ENCODE measurements around the gene FXYD3.

The FXYD3 gene

GRCh38 chr19:35107545-35107944 is 8.1 kb upstream of the FXYD3 start:
- no peak for FAIRE-seq

DNA sequence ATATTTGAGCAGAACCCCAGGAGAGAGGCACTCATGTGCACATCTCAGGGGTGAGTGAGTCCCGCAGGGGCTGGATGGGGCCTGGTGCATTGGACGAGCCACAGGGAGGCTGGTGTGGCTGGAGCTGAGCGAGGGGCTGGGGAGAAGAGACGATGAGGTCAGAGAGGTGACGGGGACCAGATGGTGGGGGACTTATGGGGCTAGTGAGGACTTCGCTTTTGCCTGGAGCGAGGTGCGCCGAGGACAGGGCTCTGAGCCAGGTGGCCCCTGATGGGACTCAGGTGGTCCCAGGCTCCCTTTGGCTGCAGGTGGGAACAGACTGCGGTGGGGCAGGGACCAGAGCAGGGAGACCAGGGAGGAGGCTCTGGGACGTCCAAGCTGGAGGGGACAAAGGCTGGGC is 6.9 kb upstream of the FXYD3 start:
- no peak for FAIRE-seq

DNA sequence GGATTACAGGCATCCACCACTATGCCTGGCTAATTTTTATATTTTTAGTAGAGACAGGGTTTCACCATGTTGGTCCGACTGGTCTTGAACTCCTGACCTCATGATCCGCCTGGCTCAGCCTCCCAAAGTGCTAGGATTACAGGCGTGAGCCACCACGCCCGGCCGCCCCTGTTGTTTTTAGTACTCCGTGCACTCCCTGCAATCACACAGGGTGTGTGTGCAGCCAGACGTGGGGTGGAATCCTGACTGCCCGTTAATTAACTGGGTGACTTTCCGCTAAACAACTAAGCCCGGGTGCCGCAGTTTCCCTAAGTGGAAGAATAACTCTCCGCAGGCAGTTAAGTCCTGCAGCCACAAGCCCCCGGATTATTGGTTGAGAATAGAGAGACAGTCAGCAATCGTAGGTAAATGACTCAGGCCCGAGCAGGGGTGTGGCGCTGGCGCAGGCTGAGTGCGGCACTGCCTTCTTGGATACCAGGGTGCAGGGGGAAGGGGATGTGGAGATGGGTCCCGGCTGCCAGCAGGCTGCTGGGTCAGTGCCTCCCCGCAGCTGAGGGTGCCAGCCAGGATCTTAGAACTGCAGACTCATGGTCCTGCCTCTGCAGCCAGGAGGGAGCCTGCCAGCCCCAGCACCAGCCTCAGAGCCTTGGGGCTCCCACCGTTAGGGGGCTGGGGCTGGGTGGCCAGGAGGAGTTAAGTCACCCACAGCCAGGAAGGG is 6.1 kb upstream of the FXYD3 start:
- FAIRE-seq = no peak

DNA sequence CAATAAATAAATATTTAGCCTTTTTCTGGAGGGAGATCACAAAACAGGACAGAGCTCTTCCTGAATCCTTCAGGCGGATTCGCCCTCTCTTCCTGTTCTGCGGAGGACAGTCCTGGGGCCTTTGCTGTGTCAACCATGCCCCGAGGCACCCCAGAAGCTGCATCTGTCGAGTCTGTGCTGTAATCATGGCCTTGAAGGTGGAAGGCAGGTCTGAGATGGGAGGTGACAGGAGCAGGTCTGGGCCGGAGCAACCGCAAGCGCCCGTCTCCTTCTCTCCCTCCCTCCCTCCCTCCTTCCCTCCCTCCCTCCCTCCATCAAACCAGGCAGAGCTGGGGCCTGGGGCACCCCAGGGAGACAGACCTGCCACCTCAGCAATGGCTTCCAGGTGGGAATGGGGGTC is 4.6 kb upstream of the FXYD3 start:
- FAIRE-seq = no peak

GRCh38 chr19:35112995-35113688 is 2.5 kb upstream of the FXYD3 start:
- no peak for FAIRE-seq

- FAIRE-seq = no peak
These were observed 1.1 kb upstream of the FXYD3 start for GRCh38 chr19:35114353-35115176.

GRCh38 chr19:35116072-35116801 is 614 bp downstream of the FXYD3 start:
- FAIRE-seq = no peak

GRCh38 chr19:35117116-35117515 is 1.5 kb downstream of the FXYD3 start:
- FAIRE-seq = no peak

GRCh38 chr19:35117799-35118198 is 2.2 kb downstream of the FXYD3 start:
- FAIRE-seq = no peak

DNA sequence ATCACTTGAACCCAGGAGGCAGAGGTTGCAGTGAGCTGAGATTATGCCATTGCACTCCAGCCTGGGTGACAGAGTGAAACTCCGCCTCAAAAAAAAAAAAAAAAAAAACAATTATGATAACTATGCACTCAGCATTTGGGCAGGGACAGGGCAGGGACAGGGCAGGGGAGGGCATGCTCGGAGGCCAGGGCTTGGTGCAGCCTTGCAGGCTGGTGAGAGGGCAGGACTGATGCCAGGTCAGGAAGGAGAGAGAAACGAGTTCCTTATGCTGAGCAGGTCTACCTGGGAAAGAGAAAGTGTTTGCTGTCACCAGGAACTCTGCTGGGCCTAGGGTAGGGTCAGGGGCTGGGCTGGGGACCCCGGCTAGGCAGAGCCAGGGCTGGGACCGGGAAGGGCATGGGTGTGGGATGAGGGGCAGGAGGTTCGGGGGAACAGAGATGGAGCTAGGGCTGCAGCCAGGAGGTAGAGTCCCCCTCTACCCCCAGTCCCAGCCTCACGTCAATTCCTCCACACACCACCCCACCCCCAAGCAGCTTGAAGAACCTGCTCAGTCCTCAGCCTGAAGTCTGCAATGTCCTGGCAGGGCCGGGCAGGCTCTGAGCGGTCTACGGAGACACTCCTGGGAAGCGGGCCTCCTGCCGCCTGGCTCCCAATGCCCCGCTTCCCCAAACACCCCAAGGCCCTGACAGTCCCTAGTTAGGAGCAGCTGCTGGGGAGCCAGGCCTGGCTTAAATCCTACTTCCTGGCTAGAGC is 2.8 kb downstream of the FXYD3 start:
- FAIRE-seq = no peak

DNA sequence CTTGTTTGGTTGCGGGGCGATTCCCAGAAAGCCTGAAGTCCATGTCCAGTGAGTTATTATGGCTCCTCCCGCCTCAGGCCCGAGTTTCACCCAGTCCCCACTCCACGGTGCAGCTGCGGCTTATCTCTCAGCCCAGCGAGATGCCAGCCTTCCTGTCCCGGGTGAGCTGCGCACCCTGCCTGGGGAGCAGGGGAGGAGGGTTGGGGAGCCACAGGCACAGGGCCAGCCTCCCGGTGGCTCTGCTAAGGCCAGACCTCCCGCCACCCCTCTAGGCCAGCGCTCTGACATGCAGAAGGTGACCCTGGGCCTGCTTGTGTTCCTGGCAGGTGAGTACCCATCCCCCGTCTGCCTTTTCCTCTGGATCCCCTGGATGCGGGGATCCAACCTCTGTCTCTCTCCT is 3.5 kb downstream of the FXYD3 start:
- FAIRE-seq = no peak

DNA sequence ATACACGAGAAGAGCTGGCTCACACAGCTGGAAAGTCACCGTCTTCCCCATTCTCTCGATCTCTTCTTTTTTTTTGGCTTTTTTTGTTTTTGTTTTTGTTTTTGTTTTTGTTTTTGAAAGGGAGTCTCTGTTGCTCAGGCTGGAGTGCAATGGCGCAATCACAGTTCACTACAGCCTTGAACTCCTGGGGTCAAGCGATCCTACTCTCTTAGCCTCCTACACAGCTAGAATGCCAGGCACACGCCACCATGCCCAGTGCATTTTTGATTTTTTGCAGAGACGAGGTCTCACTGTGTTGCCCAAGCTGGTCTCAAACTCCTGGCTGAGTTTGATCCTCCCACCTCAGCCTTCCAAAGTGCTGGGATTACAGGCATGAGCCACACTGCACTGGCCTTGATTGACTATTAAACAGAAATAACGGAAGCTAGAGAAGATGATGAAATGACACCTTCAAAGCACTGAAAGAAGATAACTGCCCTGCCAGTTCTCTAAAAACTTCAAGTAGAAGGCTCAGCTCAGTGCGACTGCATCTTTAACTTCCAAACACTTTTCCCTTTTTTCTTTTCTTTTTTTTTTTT is 4.0 kb downstream of the FXYD3 start:
- no peak for FAIRE-seq

- no peak for FAIRE-seq
These were observed 4.9 kb downstream of the FXYD3 start for GRCh38 chr19:35120492-35120891.

GRCh38 chr19:35120898-35121297 is 5.3 kb downstream of the FXYD3 start:
- FAIRE-seq = no peak

DNA sequence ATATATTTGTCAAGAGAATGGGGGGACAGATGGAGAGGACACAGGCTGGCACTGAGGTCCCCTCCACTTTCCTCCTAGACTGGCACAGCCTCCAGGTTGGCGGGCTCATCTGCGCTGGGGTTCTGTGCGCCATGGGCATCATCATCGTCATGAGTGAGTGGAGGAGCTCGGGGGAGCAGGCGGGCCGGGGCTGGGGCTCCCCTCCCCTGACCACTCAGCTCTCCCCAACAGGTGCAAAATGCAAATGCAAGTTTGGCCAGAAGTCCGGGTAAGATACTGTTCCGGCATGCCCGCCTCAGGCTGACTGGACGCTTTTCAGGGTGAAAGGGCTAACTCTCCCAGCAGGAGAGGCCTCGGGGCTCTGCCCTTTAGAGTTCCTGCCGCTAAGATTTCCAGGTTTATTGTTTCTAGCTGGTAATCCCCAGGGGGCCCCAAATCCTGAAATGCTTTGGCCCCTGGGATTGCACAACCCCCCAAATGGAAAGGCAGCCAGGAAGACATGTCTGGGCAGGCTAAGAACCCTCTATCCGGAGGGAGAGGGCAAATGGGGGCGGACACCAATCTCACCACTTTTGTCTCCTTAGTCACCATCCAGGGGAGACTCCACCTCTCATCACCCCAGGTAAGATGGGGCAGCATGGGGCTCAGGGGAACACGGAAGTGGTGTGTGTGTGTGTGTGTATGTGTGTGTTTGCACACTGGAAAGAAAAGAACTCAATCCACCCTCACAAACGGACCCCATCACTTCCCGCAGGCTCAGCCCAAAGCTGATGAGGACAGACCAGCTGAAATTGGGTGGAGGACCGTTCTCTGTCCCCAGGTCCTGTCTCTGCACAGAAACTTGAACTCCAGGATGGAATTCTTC is 7.3 kb downstream of the FXYD3 start:
- no peak for FAIRE-seq

GRCh38 chr19:35123573-35123972 is 8.0 kb downstream of the FXYD3 start:
- FAIRE-seq = no peak

DNA sequence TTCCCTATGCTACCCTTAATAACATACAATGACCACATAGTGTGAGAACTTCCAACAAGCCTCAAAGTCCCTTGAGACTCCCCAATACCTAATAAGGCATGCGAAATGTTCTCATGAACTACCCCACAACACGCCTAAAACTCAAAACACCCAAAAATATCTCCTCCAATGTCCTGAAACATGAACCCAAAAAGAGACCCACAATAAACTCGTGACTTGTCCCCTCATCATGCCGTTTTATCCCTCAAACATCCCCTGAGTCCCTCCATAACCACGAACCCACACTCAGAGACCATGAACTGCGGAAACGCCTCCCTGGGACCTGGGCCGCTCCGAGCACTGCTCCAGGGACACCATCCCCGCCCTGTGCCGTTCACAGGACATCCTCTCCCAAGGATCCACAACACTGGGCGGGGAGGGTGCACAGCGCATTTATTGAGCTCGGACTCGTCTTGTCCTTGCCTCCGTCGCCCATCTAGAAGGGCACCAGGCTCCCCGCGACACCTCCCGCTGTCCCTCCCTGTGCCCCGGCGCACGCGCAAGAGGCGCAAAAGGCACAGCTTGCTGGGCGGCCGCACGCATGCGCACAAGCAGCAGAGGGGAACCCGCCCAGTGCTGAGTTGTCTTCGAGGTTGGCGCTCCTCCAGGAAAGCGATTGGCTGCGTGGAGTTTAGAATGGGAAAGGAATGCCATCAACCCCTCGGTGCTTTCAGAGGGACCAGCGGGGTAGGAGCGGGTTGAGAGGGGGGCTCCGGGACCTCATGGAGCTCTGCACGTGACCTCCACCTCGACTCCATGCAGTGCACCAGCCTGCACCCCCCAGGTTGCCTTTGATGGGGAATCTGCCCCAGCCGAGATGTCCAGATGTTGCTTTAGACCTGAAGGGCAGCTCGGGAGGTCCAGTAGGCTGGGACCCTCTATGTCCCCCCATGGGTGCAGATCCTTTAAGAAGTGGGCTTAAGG is 8.8 kb downstream of the FXYD3 start:
- no peak for FAIRE-seq

GRCh38 chr19:35125270-35125717 is 9.7 kb downstream of the FXYD3 start:
- no peak for FAIRE-seq
